ENCODE data around the gene ADRA1B.
"Not testable (repeated sequence)": the region's sequence is repeated elsewhere in the genome, so short reads cannot be mapped to it uniquely, and the experiment has no call there.

The ADRA1B gene

DNA sequence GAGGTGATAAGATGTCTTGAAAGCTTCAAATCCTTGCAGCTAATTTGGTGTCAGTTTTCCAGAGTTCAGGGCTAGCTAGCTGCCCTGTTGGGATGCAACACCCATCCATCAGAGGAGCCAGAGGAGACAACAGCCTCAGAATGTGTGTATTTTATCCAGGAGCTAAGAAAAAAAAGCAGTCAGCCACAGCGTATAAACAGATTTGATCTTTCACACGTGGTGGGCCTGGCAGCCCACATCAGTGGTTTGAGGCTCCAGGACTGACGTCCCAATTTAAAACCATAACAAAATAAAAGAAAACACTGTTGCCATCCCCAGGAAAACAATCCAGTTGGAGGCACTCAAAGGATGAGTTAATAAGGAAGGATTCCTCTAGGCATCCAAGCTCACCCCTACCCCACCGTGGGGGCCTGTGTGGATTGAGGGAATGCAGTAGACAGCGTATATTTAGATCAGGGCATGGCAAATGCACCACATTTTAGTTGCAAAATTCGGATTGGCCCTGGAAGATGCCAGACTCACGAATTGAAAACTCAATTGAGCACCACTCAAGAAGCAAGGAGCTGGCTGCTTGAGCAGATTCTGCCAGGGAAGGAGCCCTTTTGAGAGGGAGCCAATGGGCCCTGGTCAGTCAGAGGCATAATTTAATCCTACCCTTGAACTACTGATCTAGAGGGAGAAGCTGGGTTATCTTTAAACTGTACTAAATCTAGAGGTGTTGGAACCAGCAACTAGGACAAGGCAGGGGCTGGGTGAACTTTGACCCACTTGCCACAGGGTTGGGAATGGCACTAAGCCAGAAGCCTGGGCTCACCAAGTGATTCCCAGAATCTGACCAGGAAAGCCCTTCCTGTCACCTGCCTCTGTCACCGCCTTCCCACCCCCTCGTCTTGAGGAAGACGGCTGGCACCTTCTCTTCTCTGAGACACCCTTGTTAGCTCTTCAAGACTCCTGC is 17.5 kb downstream of the ADRA1B start:
- no peak for DNase-seq

DNA sequence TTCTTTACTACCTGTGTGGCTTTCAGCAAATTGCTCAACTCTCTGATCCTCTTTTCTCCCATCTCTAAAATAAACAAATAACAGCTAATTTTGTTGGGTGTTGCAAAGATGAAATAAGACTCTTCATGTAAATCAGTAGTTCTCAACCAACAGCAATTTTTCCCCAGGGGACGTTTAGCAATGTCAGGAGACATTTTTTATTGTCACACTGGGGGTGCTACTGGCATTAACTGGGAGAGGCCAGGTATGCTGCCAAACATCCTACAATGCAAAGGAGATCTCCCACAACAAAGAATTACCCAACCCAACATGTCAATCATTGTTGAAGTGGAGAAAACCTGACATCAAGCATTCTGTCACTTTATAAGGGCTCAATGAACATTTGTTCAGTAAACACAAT is 19.7 kb downstream of the ADRA1B start:
- DNase-seq: no peak

DNA sequence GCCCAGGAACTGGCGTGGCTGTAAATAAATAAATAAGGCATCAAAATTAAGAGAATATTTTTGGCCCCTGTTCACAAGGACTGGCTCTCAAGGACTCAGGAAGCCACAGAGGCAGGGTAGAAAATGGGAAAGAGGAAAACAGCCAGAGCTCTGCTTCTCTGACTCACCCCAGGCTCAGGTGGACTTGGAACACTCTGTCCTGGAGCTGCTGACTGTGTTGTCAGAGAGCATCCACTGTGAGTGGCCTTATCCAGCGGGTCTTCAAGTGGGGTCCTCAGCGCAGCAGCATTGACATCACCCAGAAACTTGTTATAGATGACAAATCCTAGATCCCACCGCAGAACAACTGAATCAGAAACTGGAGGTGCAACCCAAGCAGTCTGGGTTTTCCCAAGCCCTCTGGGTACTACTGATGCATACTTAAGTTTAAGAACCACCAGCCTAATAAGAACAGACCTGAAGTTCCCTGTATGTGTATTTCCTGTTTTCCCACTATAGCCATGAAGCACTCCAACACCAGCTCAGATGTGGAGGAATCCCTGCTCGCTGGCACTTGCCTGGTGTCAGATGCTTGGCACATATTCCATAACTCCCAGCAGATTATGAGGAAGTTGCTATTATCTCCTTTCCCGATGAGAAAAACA is 20.5 kb downstream of the ADRA1B start:
- no peak for DNase-seq

DNA sequence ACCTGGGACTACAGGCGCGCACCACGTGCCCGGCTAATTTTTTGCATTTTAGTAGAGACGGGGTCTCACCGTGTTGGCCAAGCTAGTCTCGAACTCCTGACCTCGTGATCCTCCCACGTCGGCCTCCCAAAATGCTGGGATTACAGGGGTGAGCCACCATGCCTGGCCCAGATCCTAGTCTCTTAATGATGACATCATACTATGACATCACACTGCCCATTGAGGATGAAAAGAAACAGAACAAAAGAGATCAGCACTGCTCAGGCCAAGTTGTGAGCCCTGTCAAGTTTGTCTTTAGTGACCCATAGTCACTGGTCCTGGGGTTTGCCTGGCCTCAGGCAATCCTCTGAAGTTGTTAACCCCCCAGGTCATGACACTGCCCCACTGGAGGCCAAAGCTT is 21.3 kb downstream of the ADRA1B start:
- DNase-seq: no peak

DNA sequence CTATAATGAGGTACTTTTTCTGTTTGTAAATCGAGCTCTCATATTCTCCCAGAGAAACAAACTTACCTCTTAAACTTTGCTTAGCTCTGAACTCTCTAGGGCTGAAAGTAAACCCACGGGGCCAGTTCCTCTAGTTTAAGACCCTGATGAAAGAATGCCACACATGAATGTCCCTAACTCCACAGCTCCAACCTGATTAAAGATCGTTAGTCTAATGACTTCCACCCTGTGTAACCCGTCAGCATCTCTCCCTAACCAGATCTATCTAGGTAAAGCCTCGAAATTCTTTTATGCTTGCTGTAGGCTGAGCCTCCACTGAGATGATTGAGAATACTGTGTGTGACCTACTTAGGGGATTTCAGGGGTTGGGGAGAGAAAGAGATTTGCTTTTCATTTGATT is 27.0 kb downstream of the ADRA1B start:
- no peak for DNase-seq

DNA sequence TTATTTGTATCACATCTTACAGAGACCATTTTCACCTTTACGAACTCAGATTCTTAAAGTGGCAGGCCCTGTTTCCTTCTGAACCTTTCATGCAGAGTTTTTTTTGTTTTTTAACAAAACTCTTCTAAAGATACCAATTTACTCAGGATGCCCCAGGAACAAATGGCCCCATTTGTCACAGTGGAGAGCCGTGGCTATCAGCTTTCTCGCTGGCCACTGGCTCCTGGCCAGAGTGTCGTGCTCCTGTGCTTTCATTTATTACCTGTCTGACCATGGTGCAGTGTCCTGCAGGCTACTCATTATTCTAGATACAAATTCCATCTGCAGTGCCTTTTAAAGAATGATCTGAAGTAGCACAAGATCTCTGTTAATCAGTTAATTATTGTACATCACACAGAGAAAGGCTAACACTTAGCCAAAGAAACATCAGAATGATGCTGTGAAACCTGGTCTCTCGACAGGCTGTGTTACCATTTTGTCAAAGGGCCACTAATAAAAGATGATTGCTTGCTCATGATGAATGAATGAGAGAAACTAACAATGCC is 27.8 kb downstream of the ADRA1B start:
- DNase-seq: no peak

DNA sequence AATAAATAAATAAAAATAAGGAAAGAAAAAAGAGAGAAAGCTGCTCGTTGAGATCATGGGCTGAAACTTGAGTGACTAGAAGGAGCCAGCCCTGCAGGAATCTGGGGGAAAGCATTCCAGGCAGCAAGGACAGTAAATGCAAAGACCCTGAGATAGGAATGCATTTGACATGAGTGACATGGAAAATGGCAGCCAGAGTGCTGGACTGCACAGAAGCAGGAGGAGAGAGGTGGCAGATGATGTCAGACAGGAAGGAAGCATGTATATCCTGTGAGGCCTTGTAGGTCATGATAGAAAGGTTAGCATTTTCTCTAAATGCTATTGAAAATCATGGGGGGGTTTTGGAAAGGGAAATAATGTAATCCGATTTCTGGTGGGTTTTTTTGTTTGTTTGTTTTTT is 29.1 kb downstream of the ADRA1B start:
- no peak for DNase-seq

DNA sequence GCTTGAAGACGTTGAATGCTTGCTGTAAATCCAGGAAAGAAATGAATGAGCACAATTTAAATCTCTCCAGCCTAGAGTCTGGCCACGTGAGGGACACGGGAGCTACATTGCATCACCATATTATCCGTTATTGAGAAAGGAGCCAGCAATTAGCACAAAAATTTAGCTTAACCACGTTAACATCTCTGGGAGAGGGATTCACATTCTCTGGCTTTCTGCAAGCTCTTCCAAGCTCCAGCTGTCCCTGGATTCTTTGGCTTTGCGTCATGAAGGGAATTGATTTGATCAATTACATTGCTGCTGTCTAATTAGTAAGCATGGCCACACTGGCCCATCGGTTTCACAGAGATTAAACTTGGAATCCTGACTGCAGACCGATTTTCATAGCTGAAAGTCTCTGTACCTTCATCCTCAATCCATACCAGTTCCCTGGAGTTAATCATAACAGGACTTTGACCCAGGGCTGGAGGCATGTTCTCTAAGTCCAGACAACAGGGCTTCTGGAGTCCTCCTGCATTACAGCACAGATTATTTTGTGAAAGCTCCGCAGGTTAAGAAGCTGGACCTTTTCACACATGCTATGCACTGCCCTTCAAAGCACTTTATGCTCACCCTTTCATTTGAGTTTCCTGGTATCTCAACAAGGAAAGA is 31.6 kb downstream of the ADRA1B start:
- no peak for DNase-seq

DNA sequence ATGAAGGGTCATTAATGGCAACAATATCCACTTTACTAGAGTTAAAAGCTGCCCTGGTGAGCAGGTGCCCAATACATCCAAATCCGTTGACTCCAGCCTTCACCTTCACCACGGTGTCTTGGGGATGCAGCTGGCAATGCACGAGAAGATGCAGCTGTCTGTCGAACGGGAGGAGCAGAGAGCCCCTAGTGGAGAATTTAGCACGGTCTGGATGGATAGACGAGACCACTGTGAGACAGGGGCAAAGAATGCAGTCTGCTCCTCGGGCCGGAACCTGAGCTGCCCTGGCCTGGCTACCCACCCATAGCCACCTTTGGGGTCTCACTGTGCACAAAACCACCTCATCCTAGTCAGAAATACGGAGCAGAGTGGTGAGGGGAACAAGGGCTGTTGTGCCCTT is 35.1 kb downstream of the ADRA1B start:
- no peak for DNase-seq

DNA sequence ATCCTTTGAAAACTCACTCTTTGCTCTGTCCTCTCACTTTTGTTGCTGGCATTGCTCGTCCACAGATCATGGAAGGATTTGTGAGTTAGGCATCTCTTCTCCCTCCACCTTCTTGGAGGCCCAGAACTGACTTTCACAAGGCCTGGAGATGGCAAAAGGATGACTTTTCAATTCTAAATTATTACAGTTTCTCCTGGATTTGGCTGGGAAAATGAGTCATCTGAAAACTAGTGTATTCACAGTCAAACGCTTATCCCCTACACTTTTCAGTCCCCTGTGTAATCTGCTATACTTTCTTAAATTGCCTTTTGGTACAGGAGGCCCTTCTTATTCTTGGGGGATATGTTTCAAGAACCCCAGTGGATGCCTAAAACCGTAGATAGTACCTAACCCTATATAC is 35.6 kb downstream of the ADRA1B start:
- no peak for DNase-seq

DNA sequence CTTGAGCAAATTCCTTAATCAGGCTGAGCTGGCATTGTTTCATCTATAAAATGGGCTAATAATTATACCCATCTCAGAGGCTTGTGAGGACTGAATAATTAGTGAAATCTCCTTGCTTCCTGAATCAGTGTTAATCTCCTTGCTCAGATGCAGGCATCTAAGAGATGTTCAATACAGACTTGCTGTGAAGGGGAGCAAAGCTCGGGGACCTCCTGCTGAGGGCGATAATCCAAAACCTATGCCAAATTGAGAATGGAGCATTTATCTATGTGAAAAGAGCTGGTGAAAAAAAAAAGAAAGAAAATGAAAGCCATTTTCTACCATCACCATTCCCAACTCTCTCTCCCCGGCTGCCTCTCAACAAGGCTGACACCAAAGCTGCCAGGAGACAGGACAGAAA is 37.3 kb downstream of the ADRA1B start:
- no peak for DNase-seq

DNA sequence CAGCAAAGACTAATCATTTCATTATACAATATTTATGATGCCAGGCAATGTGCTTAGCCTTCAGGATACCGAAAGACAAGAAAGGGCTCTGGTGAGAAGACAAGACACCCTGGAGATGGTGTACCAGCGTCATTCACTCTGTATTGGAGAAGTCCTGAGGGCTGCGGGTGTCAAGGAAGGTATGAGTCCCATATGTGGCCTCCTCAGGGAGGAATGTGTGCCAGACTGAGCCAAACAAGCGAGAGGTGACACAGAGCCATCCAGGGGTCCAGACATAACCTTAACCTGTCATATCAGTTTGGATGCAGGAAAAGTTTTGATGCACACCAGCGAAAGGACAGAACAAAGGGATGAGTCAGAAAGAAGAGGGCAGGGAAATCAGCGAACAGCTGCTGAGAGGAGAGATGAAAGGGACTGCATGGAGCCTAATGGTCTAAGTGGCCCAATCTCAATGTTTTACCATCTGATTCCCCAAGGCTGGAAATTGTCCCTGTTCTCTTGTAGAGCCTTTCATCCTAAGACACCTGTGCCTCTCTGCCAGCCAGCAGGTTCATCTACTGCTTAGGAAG is 38.9 kb downstream of the ADRA1B start:
- DNase-seq: no peak

DNA sequence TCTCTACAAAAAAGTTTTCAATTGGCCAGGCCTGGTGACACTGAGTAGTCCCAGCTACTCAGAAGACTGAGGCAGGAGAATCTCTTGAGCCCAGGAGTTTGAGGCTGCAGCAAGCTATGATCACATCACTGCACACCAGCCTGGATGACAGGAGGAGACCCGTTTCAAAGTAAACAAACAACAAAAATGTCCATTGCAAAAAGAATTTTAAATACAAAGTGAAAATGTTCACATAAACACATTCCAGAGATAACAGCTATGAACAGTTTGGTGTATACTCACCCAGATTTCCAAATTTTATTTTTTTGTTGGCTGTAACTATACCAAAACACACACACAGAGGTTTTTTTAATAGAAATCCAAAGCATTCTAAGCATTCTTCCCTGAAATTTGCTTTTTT is 39.8 kb downstream of the ADRA1B start:
- DNase-seq: no peak

DNA sequence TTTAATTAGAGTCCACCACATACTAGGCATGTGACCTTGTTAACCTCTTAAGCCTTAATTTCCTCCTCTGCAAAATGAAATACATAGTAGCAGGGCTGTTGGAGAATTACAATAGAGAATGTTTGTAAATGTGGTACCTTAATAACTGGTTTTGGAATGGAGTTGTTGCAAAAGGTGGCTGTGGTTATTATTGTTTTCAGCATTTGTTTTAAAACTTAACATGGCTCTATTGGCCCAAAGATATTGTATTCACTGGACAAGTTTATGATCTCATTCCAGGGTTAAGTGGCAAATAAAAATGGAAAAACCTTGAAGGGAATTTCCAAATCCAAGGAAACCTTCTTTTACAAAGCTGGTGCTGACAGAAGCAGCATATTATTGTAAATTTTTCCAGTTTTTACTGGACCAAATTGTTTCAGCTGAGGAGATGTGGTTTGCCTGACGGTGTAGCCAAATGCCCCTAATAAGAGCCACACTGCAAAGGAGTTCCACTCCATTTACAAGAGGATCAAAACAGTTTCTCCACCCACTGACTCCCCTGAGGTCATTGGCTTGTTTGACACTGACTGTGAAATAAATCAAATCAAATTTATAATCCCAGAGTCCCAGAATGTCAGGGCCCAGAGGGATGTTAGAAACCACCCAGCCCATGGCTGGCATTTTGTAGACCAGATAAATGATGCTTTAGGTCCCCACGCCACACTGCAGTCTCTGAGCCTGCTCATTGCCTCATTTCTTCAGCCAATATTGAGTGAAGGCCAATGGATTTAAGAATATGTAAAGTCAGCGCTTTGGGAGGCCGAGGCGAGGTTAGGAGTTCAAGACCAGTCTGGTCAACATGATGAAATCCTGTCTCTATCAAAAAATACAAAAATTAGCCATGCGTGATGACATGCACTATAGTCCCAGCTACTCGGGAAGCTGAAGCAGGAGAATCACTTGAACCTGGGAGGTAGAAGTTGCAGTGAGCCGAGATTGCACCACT is 45.2 kb downstream of the ADRA1B start:
- no peak for DNase-seq

DNA sequence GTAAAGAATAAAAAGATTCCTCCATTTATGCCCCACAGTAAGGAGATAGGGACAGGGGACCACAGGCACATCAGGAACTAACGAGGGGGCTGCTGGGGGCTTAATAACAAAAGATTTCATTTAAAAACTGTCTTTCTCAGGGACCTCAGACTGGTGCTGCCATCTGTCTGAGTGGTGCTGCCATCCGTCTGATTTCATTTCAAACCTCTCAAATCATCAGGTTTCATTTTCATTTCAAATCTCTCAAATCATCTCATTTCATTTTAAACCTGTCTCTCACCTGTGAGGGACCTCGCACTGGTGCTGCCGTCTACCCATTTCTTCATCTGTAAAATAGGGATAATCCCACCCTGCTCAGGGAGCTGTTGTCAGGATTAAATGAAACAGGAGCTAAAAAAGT is 45.9 kb downstream of the ADRA1B start:
- no peak for DNase-seq

DNA sequence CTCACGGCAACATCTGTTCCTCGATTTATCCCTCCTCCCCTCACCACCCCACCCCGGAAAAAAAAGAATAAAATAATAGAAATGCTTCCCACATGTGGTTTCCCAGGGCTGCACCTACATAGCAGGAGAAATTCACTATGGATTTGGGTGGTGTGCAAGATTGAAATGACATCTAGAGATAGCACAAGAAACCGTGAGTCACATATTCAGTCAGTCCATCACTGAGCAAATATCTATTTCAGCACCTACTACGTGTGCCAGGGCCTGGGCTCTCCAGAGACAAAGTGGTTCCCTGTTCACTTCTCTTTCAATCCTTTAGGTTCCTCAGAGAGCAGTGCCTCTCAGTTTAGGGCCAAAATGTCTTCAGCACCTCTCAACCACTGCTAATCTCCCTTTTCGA is 47.7 kb downstream of the ADRA1B start:
- no peak for DNase-seq

DNA sequence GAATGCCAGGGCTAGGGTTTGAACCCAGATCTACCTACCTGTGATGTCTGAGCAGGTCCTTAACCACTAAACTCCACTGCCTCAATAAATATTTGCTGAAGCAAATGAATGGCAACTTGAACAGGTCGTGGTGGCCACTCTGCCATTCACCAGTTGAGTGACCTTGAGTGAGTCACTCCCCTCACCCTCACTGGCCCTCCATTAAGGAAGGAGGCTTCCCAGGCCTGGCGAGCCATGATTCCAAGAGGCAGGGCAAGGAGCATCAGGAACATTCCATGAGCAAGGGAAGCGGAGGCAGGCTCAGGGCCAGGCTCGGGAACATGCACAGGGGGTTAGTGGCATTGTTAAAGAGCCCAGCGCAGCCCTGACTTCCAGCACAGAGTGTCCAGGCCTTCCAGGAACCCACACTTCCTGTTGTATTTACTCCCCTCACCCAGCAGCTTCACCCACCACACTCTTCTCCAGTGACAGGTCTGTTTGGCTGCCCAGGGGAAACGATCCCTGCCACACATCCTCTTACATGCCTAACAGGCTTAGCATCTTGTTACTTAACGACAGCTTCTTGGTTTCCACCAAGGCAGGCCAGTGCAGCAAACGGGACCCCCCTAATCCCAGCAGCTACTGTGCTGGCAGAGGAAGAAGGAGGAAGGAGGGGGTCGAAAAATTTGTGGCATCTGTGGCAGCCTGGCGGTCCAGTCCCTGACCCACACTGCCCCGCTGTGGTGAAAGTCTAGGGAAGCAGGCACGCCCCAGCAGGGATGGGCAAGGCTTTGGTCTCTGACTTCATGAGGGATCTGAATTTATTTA is 49.0 kb downstream of the ADRA1B start:
- no peak for DNase-seq

DNA sequence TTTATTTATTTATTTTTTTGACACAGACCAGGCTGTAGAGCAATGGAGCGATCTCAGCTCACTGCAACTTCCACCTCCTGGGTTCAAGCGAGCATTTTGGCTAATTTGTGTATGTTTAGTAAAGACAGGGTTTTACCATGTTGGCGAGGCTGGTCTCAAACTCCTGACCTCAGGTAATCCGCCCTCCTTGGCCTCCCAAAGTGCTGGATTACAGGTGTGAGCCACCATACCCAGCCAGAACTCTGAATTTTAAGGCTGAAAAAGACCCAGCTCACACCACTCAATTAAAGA is 49.5 kb downstream of the ADRA1B start:
- DNase-seq: not testable (repeated sequence)

DNA sequence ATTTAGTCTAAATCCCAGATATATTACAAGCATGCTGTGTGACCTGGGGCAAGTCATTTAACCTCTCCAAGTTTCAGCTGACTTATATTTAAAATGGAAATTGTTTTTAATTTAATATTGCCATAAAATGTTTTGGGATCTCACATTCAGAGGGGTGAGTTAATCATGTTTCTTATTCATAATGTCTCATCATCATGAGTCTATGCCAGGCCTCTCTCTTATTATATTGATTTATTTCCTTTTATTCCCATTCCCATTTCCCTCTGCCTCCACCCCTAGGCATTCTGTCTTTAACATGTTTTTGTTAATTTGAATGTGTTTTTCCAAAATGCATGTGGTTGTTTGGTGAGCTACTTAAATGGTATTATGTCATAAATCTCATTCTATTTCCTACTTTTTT is 53.7 kb downstream of the ADRA1B start:
- DNase-seq: no peak

DNA sequence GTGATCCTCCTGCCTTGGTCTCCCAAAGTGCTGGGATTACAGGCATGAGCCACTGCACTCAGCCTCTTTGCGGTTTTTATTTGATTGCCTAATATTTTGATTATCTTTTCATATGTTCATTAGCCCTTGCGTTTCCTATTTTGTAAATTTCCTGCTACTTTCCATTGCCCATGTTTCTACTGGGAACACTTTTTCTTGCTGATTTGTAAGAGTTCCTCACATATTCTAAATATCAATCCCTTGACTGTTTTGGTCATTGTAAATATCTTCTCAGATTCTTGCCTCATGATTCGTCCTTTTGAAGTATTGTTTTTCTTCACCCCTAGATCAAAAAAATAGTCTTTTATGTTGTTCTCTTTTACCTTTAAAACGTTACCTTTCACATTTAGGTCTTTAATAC is 54.8 kb downstream of the ADRA1B start:
- DNase-seq: no peak

DNA sequence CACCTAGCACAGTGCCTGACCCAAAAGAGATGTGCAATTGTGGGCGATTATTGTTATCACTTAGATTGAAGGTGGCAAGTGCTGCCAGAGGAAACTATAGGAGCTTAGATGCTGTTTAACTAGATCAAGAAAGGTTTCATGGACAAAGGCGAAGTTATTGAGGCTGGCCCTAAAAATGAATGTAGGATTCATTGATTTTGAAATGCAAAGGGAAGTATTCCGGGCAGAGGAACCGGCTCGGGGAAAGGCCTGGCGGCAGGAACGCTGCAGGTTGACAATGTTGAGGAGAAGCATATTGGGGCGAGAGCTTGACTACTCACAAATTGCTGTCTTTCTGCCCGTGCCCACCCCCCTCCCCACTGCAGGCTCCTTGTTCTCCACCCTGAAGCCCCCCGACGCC is 55.2 kb downstream of the ADRA1B start:
- DNase-seq: no peak
